Measurements from ENCODE around the gene OXCT1. TPM values are rescaled to one million over a fixed set of nuclear protein-coding genes. Genes with fewer than 3 reads are reported as not detected.

OXCT1 gene
- total and polyA plus RNA-seq, 2 donors (not counting 3 experiments of a cell fraction or from before 2014, with no cell fraction given) = 12.8 to 37.4 TPM

DNA sequence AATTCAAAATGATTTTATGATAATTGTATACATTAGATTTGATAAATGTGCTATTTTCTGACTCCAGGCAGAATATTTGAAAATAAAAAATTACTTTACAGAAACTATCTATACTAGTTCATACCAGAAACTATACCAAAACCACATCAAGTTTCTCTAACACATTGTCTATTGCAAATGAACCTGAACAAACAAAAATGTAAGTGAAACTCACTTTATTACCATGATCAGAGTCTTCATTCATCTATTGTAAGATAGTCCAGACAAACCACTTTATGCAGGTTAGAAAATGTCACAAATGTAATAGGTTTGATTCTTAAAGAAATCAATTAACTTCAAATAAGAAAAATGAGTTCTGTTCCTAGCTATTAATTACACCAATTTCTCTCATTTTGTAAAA lies 99.4 kb downstream of the OXCT1 start:
- POLR2A ChIA-PET = no interaction called here

More for the DNA sequence above, 99.4 kb downstream of the OXCT1 start:
- Histone ChIP-seq H3K27me3 (ENCODE audit: control insufficient read depth in 2 of 2, insufficient read depth in 2 of 2, low read length in 2 of 2) (no peaks in the 10 kb centered on the region), H4K20me1 (replicated peaks; ENCODE audit: control insufficient read depth, extremely low read depth, insufficient read depth, low read length) (no peaks in the 10 kb centered on the region), H3K27ac (ENCODE audit: insufficient read depth, low read depth, low read length) (no peak overlapping the region), H3K36me3 (ENCODE audit: control insufficient read depth in 2 of 2, extremely low read depth in 1 of 2, insufficient read depth in 2 of 2, low read length in 2 of 2) (no peaks in the 10 kb centered on the region), H3K9me3 (replicated peaks; ENCODE audit: control insufficient read depth, insufficient read depth, low read length) (no peaks in the 10 kb centered on the region), H3K4me1 (ENCODE audit: control insufficient read depth, extremely low read depth, insufficient read depth, low read length) (peaks cover 3% of the 10 kb centered on the region), H3K9ac (replicated peaks; ENCODE audit: extremely low read depth, insufficient read depth, low read length) (no peak overlapping the region), H2AFZ (ENCODE audit: low read depth, low read length) (no peak overlapping the region), H3K9me1 (replicated peaks; ENCODE audit: control insufficient read depth, extremely low read depth, insufficient read depth, low read length) (no peaks in the 10 kb centered on the region), H3K4me3 (replicated peaks in 1 of 3; ENCODE audit: insufficient read depth in 1 of 3, low read depth in 1 of 3, low read length in 3 of 3) (no peak overlapping the region), H3K4me2 (ENCODE audit: insufficient read depth, low read length) (no peak overlapping the region), H3K79me2 (ENCODE audit: control insufficient read depth, insufficient read depth, low read length) (no peaks in the 10 kb centered on the region)
- TF ChIP-seq, protein P1, sequence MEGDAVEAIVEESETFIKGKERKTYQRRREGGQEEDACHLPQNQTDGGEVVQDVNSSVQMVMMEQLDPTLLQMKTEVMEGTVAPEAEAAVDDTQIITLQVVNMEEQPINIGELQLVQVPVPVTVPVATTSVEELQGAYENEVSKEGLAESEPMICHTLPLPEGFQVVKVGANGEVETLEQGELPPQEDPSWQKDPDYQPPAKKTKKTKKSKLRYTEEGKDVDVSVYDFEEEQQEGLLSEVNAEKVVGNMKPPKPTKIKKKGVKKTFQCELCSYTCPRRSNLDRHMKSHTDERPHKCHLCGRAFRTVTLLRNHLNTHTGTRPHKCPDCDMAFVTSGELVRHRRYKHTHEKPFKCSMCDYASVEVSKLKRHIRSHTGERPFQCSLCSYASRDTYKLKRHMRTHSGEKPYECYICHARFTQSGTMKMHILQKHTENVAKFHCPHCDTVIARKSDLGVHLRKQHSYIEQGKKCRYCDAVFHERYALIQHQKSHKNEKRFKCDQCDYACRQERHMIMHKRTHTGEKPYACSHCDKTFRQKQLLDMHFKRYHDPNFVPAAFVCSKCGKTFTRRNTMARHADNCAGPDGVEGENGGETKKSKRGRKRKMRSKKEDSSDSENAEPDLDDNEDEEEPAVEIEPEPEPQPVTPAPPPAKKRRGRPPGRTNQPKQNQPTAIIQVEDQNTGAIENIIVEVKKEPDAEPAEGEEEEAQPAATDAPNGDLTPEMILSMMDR (IDR thresholded peaks at IDR 0.05; ENCODE audit: extremely low read depth in 1 of 2, insufficient read depth in 1 of 2, low read depth in 1 of 2, low read length in 2 of 2) = no peak
- TF ChIP-seq POLR2AphosphoS5 (IDR thresholded peaks at IDR 0.05; ENCODE audit: insufficient read depth, low read depth, low read length) (no peak), GATA2 (IDR thresholded peaks at IDR 0.05; ENCODE audit: insufficient read depth, insufficient read length, low read depth, low read length) (no peak), EZH2 (IDR thresholded peaks at IDR 0.05; ENCODE audit: borderline replicate concordance, low read depth, low read length, severe bottlenecking) (no peak), FOS (IDR thresholded peaks at IDR 0.05; ENCODE audit: borderline replicate concordance, insufficient read depth, low read length) (no peak), MYC (IDR thresholded peaks at IDR 0.05; ENCODE audit: low read depth, low read length) (no peak), JUN (IDR thresholded peaks at IDR 0.05; ENCODE audit: borderline replicate concordance, insufficient read depth, insufficient read length, low read depth) (no peak), POLR2A (IDR thresholded peaks at IDR 0.05; ENCODE audit: low read depth, low read length) (no peak)
- TF ChIP-seq, protein P2, sequence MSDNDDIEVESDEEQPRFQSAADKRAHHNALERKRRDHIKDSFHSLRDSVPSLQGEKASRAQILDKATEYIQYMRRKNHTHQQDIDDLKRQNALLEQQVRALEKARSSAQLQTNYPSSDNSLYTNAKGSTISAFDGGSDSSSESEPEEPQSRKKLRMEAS (IDR thresholded peaks at IDR 0.05; ENCODE audit: insufficient read depth, insufficient read length) = no peak
- DNase-seq (ENCODE audit: low read depth, low spot score) (no peak), FAIRE-seq (no peak)
- CTCF ChIA-PET = interaction anchor here (1.1 to 1.5 kb wide), 5 partner anchors 12 to 287 kb away, joined by 3 to 6 read pairs (median 5); no protein-coding TSS in a partner anchor
- dilution Hi-C loops (cut with MboI; ENCODE audit: extremely low pct_ligation_motif_present, low sequenced_read_pairs) = no loop called here
- intact Hi-C loops (cut with micrococcal nuclease) = no loop called here
- BruUV-seq (replicated peaks) = no TSS peak
